Activated CD4-positive, alpha-beta T cell treated with anti-CD3 and anti-CD28 coated beads, Interleukin-2, Interleukin-4, amounts not matched to agents 100 ng/mL and 50 ng/mL, durations not matched to agents 16 hours and 8 hours (primary cell): ENCODE results near the gene MICALL2.
"Not testable (repeated sequence)": the region's sequence is repeated elsewhere in the genome, so short reads cannot be mapped to it uniquely, and the experiment has no call there.

ENCODE experiments used
- DNase-seq: peaks from one replicate; pipeline ENCODE4 v3.0.0-alpha.2; 2020; ENCODE audit warnings: low spot score

Gene MICALL2

GRCh38 chr7:1447551-1448244 is 11.6 kb downstream of the MICALL2 start:
- no peak for DNase-seq

- no peak for DNase-seq
Measured at GRCh38 chr7:1447112-1447511, 12.2 kb downstream of the MICALL2 start.

GRCh38 chr7:1446620-1447032 is 12.6 kb downstream of the MICALL2 start:
- no peak for DNase-seq

GRCh38 chr7:1446026-1446425 is 13.2 kb downstream of the MICALL2 start:
- not testable (repeated sequence) for DNase-seq

- DNase-seq = no peak
Measured at GRCh38 chr7:1445341-1445740, 13.9 kb downstream of the MICALL2 start.

- DNase-seq = no peak
Measured at GRCh38 chr7:1444925-1445322, 14.3 kb downstream of the MICALL2 start.

- no peak for DNase-seq
Measured at GRCh38 chr7:1444214-1444924, 14.9 kb downstream of the MICALL2 start.

- DNase-seq = not testable (repeated sequence)
Measured at GRCh38 chr7:1443587-1444200, 15.6 kb downstream of the MICALL2 start.

GRCh38 chr7:1442355-1443124 is 16.7 kb downstream of the MICALL2 start:
- DNase-seq = no peak

- no peak for DNase-seq
Measured at GRCh38 chr7:1441615-1442354, 17.5 kb downstream of the MICALL2 start.

- DNase-seq = no peak
Measured at GRCh38 chr7:1440620-1441019, 18.6 kb downstream of the MICALL2 start.

- DNase-seq = no peak
Measured at GRCh38 chr7:1439373-1440363, 19.6 kb downstream of the MICALL2 start.

- no peak for DNase-seq
Measured at GRCh38 chr7:1438821-1439220, 20.4 kb downstream of the MICALL2 start.

- no peak for DNase-seq
Measured at GRCh38 chr7:1438208-1438607, 21.1 kb downstream of the MICALL2 start.

- DNase-seq = no peak
Measured at GRCh38 chr7:1437155-1437880, 22.0 kb downstream of the MICALL2 start.

- DNase-seq = no peak
Measured at GRCh38 chr7:1436608-1437007, 22.7 kb downstream of the MICALL2 start.

GRCh38 chr7:1434891-1435670 is 24.2 kb downstream of the MICALL2 start:
- no peak for DNase-seq

- no peak for DNase-seq
Measured at GRCh38 chr7:1434165-1434718, 25.0 kb downstream of the MICALL2 start.
